Activated CD8-positive, alpha-beta T cell treated with anti-CD3 and anti-CD28 coated beads for 36 hours (primary cell): ENCODE data around the gene RAPH1. TPM values are rescaled to one million over a fixed set of nuclear protein-coding genes. Genes with fewer than 3 reads are reported as not detected.

ENCODE experiments used
- ATAC-seq: fragments of 200-7000 bp; cut with Tn5 transposase; one replicate; pipeline ENCODE4 v1.10.0; 2021; ENCODE audit warnings: mild to moderate bottlenecking, moderate library complexity
- CTCF ChIA-PET: fragments of 350-600 bp; sonication (Branson Sonifier 250); formaldehyde crosslinking; loops from one replicate; lab custom pipeline; 2021; ENCODE audit warnings: antibody characterized with exemption; lab: Charles Lee
- POLR2A ChIA-PET: fragments of 350-600 bp; sonication (Branson Sonifier 250); formaldehyde crosslinking; loops from one replicate; lab custom pipeline; 2021; ENCODE audit warnings: antibody characterized with exemption; lab: Charles Lee
- DNase-seq: peaks from one replicate; pipeline ENCODE4 v3.0.0-alpha.2; 2020
- H3K27ac Mint-ChIP-seq: one replicate; pipeline ENCODE4 v1.8.0; 2021; ENCODE audit warnings: mild to moderate bottlenecking, mixed read lengths
- H3K27me3 Mint-ChIP-seq: one replicate; pipeline ENCODE4 v1.8.0; 2021; ENCODE audit warnings: mixed read lengths
- H3K36me3 Mint-ChIP-seq: one replicate; pipeline ENCODE4 v1.8.0; 2021; ENCODE audit warnings: low read depth, mixed read lengths
- H3K4me1 Mint-ChIP-seq: one replicate; pipeline ENCODE4 v1.8.0; 2021; ENCODE audit warnings: low read depth, mixed read lengths
- H3K4me3 Mint-ChIP-seq: one replicate; pipeline ENCODE4 v1.8.0; 2021; ENCODE audit warnings: mild to moderate bottlenecking, moderate library complexity, mixed read lengths
- H3K9me3 Mint-ChIP-seq: one replicate; pipeline ENCODE4 v1.8.0; 2021; ENCODE audit warnings: mixed read lengths
- intact Hi-C: fragments of 100-400 bp; cut with micrococcal nuclease; formaldehyde crosslinking; loops from one replicate; pipeline ENCODE4 v1.10.0; 2022
- total RNA-seq, 2 experiments: library from RNA; stranded (reverse); gene quantifications; one replicate each; pipeline ENCODE4 v1.2.3, GENCODE V29; 2021
- TF ChIP-seq, protein P1 (sequence below): fragments of 200-600 bp; IDR thresholded peaks from one replicate; pipeline ENCODE4 v1.8.0; 2022; ENCODE audit warnings: antibody characterized with exemption, mild to moderate bottlenecking

Gene RAPH1
- total RNA-seq, 2 experiments from 2014 or later, result 1.5 to 1.9 TPM

DNA sequence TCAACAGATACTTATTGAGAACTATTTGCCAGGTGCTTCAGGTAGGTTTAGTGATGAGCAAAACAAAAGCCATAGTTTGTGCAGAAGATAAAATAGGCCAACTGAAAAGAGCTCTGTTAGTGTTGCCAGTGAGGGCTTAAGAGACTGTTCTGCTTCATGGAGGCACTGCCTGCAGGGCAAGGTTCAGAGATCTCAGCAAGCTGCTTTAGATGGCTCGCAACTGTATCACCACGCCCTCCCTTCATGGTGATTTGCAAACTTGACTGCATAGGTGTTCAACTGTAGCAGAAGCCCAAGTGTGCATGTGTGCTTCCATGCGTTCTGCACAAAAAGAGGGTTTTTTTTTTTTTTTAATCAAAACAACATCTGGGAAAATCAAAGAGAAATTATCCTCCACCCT, 84.5 kb downstream of the RAPH1 start:
- no peaks in the 10 kb centered on the region for H3K27me3 Mint-ChIP-seq
- intact Hi-C loops, result loop anchor here (5.0 kb wide), 1 partner anchor 223 kb away; no protein-coding TSS in a partner anchor
- CTCF ChIA-PET, result no interaction called here
- DNase-seq, result no peak
- no peak for ATAC-seq
- no peaks in the 10 kb centered on the region for H3K36me3 Mint-ChIP-seq
- TF ChIP-seq, protein P1, sequence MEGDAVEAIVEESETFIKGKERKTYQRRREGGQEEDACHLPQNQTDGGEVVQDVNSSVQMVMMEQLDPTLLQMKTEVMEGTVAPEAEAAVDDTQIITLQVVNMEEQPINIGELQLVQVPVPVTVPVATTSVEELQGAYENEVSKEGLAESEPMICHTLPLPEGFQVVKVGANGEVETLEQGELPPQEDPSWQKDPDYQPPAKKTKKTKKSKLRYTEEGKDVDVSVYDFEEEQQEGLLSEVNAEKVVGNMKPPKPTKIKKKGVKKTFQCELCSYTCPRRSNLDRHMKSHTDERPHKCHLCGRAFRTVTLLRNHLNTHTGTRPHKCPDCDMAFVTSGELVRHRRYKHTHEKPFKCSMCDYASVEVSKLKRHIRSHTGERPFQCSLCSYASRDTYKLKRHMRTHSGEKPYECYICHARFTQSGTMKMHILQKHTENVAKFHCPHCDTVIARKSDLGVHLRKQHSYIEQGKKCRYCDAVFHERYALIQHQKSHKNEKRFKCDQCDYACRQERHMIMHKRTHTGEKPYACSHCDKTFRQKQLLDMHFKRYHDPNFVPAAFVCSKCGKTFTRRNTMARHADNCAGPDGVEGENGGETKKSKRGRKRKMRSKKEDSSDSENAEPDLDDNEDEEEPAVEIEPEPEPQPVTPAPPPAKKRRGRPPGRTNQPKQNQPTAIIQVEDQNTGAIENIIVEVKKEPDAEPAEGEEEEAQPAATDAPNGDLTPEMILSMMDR, result no peak
- H3K27ac Mint-ChIP-seq, result no peak overlapping the region
- H3K4me1 Mint-ChIP-seq, result peaks cover 6% of the 10 kb centered on the region
- POLR2A ChIA-PET, result no interaction called here
- no peak overlapping the region for H3K4me3 Mint-ChIP-seq
- no peaks in the 10 kb centered on the region for H3K9me3 Mint-ChIP-seq

- DNase-seq, result no peak
- Mint-ChIP-seq H3K4me1 (peaks cover 6% of the 10 kb centered on the region), H3K27ac (no peak overlapping the region), H3K4me3 (no peak overlapping the region), H3K27me3 (no peaks in the 10 kb centered on the region), H3K36me3 (no peaks in the 10 kb centered on the region), H3K9me3 (no peaks in the 10 kb centered on the region)
- ChIA-PET CTCF (interaction anchor here (0.6 kb wide), 1 partner anchor 93 kb away, joined by 3 read pairs; no protein-coding TSS in a partner anchor), POLR2A (no interaction called here)
- intact Hi-C loops, result no loop called here
- TF ChIP-seq, protein P1, result no peak
- ATAC-seq, result no peak
Measured at GRCh38 chr2:203446780-203447179, 88.3 kb downstream of the RAPH1 start.

DNA sequence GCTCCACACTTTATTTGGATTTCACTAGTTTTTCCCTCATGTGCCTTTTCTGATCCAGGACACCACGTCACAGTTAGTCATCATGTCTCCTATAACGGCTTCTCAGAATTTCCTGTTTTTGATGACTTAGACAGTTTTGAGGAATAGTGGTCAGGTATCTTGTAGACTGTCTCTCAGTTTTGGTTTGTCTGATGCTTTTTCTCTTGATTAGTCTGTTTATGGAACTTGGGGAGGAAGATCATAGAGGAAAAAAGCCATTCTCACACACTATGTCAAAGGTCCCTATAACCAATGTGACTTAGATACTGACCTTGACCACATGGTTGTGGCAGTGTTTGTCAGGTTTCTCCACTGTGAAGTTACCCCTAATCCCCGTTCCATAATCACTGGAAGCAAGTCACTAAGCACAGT, 89.0 kb downstream of the RAPH1 start:
- no peak for ATAC-seq
- H3K9me3 Mint-ChIP-seq, result no peaks in the 10 kb centered on the region
- ChIA-PET POLR2A (no interaction called here), CTCF (interaction anchor here (0.6 kb wide), 1 partner anchor 93 kb away, joined by 3 read pairs; no protein-coding TSS in a partner anchor)
- no peak overlapping the region for H3K4me3 Mint-ChIP-seq
- DNase-seq, result no peak
- H3K27me3 Mint-ChIP-seq, result no peaks in the 10 kb centered on the region
- peaks cover 6% of the 10 kb centered on the region for H3K4me1 Mint-ChIP-seq
- TF ChIP-seq, protein P1, result no peak
- no peak overlapping the region for H3K27ac Mint-ChIP-seq
- intact Hi-C loops, result no loop called here
- no peaks in the 10 kb centered on the region for H3K36me3 Mint-ChIP-seq

DNA sequence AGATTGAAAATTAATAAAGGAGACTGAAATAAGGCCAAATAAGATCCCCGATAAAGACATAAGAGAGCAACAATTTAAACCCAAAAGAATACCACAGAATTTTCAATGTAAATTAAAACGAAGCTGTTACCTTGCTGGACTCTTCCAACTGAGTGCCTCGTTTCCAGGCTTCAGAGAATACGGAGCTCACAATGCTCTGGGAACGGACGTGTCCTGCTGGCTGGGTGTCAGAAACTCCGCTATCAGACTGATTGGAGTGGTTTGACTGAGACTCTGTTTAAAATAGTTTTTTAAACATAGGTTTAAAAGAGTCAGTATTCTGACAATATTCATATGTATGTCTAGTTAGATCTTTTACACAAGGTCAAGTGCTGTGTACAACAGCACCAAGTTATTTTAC, 90.4 kb downstream of the RAPH1 start:
- CTCF ChIA-PET, result interaction anchor here (0.6 to 1.0 kb wide), 2 partner anchors 15 to 40 kb away, joined by 3 to 4 read pairs; no protein-coding TSS in a partner anchor
- Mint-ChIP-seq H3K27ac (no peak overlapping the region), H3K27me3 (no peaks in the 10 kb centered on the region), H3K4me1 (peaks cover 6% of the 10 kb centered on the region), H3K9me3 (no peaks in the 10 kb centered on the region), H3K4me3 (no peak overlapping the region), H3K36me3 (peaks cover under 1% of the 10 kb centered on the region)
- intact Hi-C loops, result no loop called here
- POLR2A ChIA-PET, result interaction anchor here (0.9 kb wide), 1 partner anchor 39 kb away, joined by 3 read pairs; no protein-coding TSS in a partner anchor
- no peak for ATAC-seq
- no peak for DNase-seq
- TF ChIP-seq, protein P1, result no peak

- Mint-ChIP-seq H3K27ac (no peak overlapping the region), H3K4me3 (no peak overlapping the region), H3K4me1 (peaks cover 6% of the 10 kb centered on the region), H3K27me3 (no peaks in the 10 kb centered on the region), H3K36me3 (peaks cover 3% of the 10 kb centered on the region), H3K9me3 (no peaks in the 10 kb centered on the region)
- ChIA-PET POLR2A (interaction anchor here (1.6 kb wide), 1 partner anchor 14 kb away, joined by 3 read pairs; no protein-coding TSS in a partner anchor), CTCF (interaction anchor here (1.8 kb wide), 1 partner anchor 12 kb away, joined by 7 read pairs; no protein-coding TSS in a partner anchor)
- DNase-seq (no peak), ATAC-seq (no peak)
- TF ChIP-seq, protein P1, result no peak
- intact Hi-C loops, result no loop called here
Measured at GRCh38 chr2:203442463-203442862, 92.6 kb downstream of the RAPH1 start.
